Stimulated activated CD4-positive, alpha-beta T cell treated with anti-CD3 and anti-CD28 coated beads, TNF-alpha, amount 100 ng/mL, for 4 hours (primary cell): ENCODE measurements around the gene MRPS33.
"Not testable (repeated sequence)": the region's sequence is repeated elsewhere in the genome, so short reads cannot be mapped to it uniquely, and the experiment has no call there.

ENCODE experiments used
- DNase-seq, 3 experiments: peaks; one replicate each; pipeline ENCODE4 v3.0.0-alpha.2; 2020; ENCODE audit warnings: low read depth in 3 of 3

The MRPS33 gene

DNA sequence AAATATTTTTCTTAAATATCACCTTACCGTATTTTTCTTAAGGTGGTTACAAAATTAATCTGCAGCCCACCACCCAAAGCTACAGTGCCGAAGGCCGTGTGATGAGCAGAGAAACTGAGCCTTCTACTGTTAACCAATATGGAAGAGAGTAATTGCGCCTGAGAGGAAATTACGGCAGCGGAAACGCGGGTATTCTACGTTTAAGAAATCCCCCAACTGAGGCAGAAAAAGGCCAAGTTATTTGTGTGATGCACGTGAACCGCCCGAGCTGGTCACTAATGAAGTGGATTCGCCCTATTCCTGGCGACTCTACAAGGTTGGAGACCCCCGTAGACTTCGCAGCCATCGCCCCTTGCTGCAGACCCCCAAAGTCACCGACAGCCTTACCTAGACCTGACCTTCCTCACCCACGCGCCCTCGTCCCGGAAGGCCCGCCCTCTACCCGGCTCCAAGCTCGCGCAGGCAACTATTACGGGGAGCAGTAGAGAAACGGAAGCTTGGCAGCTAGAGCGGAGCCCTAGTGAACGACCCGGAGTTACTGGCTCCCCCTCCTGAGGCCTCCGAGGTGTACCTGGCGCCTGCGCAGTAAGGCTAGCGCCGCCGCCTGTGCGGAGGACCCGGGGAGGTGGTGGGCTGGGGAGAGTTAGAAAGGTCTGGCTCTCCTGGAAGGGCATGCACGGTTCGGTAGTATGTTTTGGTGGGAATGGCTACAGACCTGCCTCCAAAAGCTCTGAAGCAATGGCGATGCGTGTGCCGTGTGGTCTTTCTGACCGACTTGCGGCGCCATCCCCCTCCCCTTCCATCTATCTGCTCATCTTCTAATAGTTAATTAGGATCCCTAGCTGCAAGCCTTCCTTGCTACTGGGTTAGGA lies at the start of gene MRPS33:
TSS of gene MRPS33 (minus strand) at position 429 of the 872 bp plus-strand sequence. CDS start 4,319 bp downstream, outside the sequence.
- DNase-seq = peak; percentile 84 to 94 (median 91)

DNA sequence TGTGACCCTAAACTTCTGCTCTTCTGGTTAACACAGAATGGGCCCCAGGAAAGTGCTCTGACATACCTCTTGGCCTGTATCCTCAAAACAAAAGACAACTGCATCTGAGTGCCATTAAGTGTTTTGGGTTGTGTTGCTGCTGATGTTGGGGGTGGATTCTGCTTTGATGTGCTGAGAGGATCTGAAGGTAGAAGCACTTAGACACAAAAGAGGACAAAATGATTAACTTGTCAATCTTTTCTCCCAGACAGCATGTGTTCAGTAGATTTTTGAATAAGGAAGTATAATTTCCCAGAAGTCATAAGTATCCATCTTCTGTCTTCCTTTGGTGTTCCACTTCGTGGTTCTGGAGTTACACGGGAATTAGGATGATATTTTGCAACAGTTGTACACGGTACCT lies 43.0 kb upstream of the MRPS33 start:
- DNase-seq = no peak

GRCh38 chr7:141055146-141055545 lies 40.4 kb upstream of the MRPS33 start:
- DNase-seq = no peak

GRCh38 chr7:141053626-141054025 lies 38.9 kb upstream of the MRPS33 start:
- peak in 1 of 3 experiments; percentile 37 for DNase-seq

DNA sequence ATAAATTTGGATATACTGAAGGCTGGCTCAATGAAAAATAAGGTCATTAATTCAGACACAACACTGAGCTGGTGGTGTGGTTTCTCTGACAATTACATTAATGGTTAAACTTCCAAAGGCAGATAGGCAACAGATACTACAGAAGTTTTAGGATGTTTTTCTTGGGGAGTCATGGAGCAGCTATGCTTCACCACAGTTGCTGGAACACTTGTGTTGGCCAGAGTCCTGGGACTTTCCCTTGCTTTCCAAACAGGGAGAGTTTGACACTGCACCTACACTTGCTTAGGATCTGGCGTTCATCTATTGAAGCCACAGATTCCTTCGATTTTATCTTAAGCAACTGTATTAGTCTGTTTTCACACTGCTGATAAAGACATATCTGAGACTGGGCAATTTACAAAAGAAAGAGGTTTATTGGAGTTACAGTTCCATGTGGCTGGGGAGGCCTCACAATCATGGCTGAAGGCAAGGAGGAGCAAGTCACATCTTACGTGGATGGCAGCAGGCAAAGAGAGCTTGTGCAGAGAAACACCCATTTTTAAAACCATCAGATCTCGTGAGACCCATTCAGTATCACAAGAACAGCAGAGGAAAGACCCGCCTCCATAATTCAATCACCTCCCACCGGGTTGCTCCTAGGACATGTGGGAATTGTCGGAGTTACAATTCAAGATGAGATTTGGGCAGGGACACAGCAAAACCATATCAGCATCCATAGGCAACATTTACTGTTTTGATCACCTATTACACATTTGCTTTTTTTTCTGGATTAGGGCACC lies 31.3 kb upstream of the MRPS33 start:
- no peak for DNase-seq

GRCh38 chr7:141045126-141045841 lies 30.5 kb upstream of the MRPS33 start:
- no peak for DNase-seq

- no peak for DNase-seq
These were observed 28.9 kb upstream of the MRPS33 start for GRCh38 chr7:141043616-141044015.

- DNase-seq = no peak
These were observed 27.8 kb upstream of the MRPS33 start for GRCh38 chr7:141042222-141043193.

- no peak for DNase-seq
These were observed 24.6 kb upstream of the MRPS33 start for GRCh38 chr7:141039376-141039775.

DNA sequence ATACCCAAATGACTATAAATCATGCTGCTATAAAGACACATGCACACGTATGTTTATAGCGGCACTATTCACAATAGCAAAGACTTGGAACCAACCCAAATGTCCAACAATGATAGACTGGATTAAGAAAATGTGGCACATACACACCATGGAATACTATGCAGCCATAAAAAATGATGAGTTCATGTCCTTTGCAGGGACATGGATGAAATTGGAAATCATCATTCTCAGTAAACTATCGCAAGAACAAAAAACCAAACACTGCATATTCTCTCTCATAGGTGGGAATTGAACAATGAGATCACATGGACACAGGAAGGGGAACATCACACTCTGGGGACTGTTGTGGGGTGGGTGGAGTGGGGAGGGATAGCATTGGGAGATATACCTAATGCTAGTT lies 23.3 kb upstream of the MRPS33 start:
- not testable (repeated sequence) for DNase-seq

GRCh38 chr7:141032539-141033323 lies 18.0 kb upstream of the MRPS33 start:
- DNase-seq = not testable (repeated sequence)

DNA sequence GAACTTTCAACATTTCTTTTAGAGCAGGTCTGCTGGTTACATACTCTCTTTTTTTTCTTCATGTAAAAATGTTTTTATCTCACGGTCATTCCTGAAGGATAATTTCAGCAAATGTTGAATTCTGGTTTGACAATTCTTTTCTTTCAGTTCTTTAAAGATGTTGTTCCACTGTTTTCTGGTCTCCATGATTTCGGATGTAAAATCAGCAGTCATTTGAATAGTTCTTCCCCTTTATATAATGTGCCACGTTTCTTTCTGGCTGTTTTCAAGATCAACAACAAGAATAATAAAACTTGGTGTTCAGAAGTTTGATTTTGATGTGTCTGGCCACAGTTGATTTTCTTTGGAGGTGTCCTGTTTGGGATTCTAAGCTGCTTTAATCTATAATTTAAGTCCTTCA lies 14.0 kb upstream of the MRPS33 start:
- DNase-seq = no peak

DNA sequence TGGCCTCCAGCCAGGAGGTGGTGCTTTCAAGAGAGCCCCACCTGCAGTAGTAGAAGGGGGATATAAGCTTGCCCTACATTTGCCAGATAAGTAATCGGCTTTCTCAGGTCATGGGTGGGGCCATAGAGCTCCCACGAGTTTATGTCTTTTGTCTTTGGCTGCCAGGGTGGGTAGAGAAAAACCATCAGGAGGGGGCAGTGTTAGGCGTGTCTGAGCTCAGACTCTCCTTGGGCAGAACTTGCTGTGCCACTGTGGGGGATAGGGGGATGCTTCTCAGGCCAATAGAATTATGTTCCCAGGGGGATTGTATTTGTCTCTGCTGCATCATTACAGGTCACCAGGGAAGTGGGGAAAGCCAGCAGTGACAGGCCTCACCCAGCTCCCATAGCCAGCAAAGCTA lies 12.3 kb upstream of the MRPS33 start:
- DNase-seq = no peak

DNA sequence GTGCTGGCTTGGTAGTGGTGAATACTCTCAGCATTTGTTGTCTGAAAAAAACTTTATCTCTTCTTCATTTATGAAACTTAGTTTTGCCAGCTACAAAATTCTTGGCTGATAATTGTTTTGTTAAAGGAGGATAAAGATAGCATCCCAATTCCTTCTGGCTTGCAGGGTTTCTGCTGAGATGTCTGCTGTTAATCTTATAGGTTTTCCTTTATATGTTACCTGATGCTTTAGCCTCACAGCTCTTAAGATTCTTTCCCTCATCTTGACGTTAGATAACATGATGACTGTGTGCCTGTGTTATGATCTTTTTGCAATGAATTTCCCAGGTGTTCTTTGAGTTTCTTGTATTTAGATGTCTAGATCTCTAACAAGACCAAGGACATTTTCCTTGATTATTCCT lies 9.9 kb upstream of the MRPS33 start:
- DNase-seq = no peak

DNA sequence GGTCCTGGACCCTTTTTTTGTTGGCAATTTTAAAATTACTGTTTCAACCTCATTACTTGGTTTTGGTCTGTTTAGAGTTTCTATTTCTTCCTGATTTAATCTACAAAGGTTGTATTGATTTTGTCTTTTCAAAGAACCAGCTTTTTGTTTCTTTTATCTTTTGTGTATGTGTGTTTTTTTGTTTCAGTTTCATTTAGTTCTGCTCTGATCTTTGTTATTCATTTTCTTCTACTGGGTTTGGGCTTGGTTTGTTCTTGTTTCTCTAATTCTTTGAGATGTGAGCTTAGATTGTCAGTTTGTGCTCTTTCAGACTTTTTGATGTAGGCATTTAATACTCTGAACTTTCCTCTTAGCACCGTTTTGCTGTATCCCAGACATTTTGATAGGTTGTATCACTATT lies 8.5 kb upstream of the MRPS33 start:
- DNase-seq = no peak

- DNase-seq = no peak
These were observed 2.8 kb upstream of the MRPS33 start for GRCh38 chr7:141017555-141017954.

GRCh38 chr7:141016349-141016748 lies 1.6 kb upstream of the MRPS33 start:
- no peak for DNase-seq

- DNase-seq = no peak
These were observed 628 bp downstream of the MRPS33 start for GRCh38 chr7:141014125-141014523.

- no peak for DNase-seq
These were observed 1.4 kb downstream of the MRPS33 start for GRCh38 chr7:141013345-141013715.

GRCh38 chr7:141012696-141013344 lies 1.9 kb downstream of the MRPS33 start:
- DNase-seq = no peak
